ENCODE results near the gene MAPRE2.

DNA sequence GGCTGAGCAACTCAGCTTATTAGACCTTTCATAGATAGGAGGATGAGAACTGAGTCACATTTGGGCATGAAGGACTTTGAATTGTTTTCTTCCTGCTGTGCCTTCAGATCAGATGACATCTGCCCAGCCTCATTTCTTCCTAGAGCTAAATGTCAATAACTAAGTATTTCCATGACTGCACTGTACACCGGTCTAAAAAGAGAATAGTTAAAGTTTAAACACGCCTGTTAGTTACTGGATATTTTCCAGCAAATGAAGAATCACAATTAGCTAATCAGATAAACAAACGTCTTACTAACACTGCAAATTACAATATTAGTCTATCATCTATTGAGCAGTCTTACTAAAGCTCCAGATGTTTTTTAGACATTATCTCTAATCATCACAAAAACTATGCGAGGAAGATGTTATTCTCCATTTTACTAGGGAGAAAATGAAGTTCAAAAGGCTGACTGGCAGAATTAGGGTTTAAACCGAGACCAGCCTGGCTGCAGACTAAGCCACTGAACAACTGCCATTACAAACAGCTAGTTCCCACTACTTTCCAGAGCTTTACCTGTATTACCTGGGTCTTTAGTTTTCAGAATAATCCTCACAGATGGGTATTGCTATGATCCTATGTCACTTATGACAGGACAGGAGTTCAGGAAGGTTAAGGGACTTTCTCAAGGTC lies 130.2 kb downstream of the MAPRE2 start:
- TF ChIP-seq, protein P1, sequence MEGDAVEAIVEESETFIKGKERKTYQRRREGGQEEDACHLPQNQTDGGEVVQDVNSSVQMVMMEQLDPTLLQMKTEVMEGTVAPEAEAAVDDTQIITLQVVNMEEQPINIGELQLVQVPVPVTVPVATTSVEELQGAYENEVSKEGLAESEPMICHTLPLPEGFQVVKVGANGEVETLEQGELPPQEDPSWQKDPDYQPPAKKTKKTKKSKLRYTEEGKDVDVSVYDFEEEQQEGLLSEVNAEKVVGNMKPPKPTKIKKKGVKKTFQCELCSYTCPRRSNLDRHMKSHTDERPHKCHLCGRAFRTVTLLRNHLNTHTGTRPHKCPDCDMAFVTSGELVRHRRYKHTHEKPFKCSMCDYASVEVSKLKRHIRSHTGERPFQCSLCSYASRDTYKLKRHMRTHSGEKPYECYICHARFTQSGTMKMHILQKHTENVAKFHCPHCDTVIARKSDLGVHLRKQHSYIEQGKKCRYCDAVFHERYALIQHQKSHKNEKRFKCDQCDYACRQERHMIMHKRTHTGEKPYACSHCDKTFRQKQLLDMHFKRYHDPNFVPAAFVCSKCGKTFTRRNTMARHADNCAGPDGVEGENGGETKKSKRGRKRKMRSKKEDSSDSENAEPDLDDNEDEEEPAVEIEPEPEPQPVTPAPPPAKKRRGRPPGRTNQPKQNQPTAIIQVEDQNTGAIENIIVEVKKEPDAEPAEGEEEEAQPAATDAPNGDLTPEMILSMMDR (IDR thresholded peaks at IDR 0.05; ENCODE audit: low read length): no peak
- no peak for TF ChIP-seq EZH2 (IDR thresholded peaks at IDR 0.05; ENCODE audit: borderline replicate concordance, low read length)

Data from OCI-LY1 (cell line).